ENCODE data around the gene DMKN. TPM values are rescaled to one million over a fixed set of nuclear protein-coding genes. Genes with fewer than 3 reads are reported as not detected.
A peak's percentile ranks its signal among the peaks of the same experiment; 100 is the strongest.

The DMKN gene
- total RNA-seq, 4 donors from 2014 or later, result 2.7 to 18.1 (median 10.0) TPM

GRCh38 chr19:35507561-35507960 is 5.9 kb downstream of the DMKN start:
- no peak overlapping the region for H3K27ac ChIP-seq
- H3K36me3 ChIP-seq, result no peaks in the 10 kb centered on the region
- DNase-seq, result no peak
- peaks cover 0 to 20% (median 9%) of the 10 kb centered on the region in 4 donors for H3K4me1 ChIP-seq
- TF ChIP-seq POLR2A (IDR thresholded peaks at IDR 0.05), result no peak
- TF ChIP-seq CTCF (IDR thresholded peaks at IDR 0.05), result no peak
- TF ChIP-seq EP300 (IDR thresholded peaks at IDR 0.05; ENCODE audit: low read depth), result no peak
- TF ChIP-seq POLR2AphosphoS5 (IDR thresholded peaks at IDR 0.05), result no peak
- WGBS, 2 donors (ENCODE audit: low coverage in 1 of 2), result 84% methylated on average over 11 of the region's 11 CpGs; no CpG with 5 or more reads in 1 of the 2 donors
- in situ Hi-C loops (cut with MboI; ENCODE audit: low pct_ligation_motif_present in 1 of 4, low pct_unique_long_range_greater_than_20kb in 1 of 4, low sequenced_read_pairs in 3 of 4), result no loop called here
- H3K4me3 ChIP-seq, result no peak overlapping the region
- peaks cover 47% of the 10 kb centered on the region for H3K27me3 ChIP-seq
- intact Hi-C loops (cut with DNase I; ENCODE audit: low total_unique reads), result no loop called here
- no peaks in the 10 kb centered on the region for H3K9me3 ChIP-seq

DNA sequence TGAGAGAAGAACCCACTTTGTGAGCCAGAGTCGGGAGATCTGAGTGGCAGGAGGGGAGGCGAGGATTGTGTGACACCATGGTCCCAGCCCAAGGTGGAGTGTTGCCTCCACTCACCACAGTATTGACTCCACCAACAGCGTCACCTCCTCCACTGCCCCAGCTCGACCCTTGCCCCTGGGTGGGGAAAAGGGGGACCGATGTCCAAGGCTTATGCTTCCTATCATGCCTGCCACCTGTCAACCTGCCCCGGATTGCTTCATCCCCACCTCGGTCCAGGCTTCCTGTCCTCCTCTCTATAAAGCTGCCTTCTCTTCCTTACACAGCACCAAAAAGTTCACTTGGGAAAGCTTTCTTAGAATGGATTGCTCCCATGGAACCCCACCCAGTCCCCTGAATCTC is 7.4 kb downstream of the DMKN start:
- Histone ChIP-seq H3K27ac (no peak overlapping the region), H3K27me3 (peaks cover 32% of the 10 kb centered on the region), H3K36me3 (no peaks in the 10 kb centered on the region), H3K4me1 (peaks cover 0 to 20% (median 9%) of the 10 kb centered on the region in 4 donors), H3K9me3 (no peaks in the 10 kb centered on the region), H3K4me3 (no peak overlapping the region)
- WGBS, 2 donors (ENCODE audit: low coverage in 1 of 2), result 77% methylated on average over 7 of the region's 7 CpGs; no CpG with 5 or more reads in 1 of the 2 donors
- in situ Hi-C loops (cut with MboI; ENCODE audit: low pct_ligation_motif_present in 1 of 4, low pct_unique_long_range_greater_than_20kb in 1 of 4, low sequenced_read_pairs in 3 of 4) (no loop called here), intact Hi-C loops (cut with DNase I; ENCODE audit: low total_unique reads) (no loop called here)
- DNase-seq, result no peak
- TF ChIP-seq CTCF (IDR thresholded peaks at IDR 0.05) (no peak), POLR2AphosphoS5 (IDR thresholded peaks at IDR 0.05) (no peak), POLR2A (IDR thresholded peaks at IDR 0.05) (no peak), EP300 (IDR thresholded peaks at IDR 0.05; ENCODE audit: low read depth) (no peak)

GRCh38 chr19:35502751-35503150 is 10.7 kb downstream of the DMKN start:
- in situ Hi-C loops (cut with MboI; ENCODE audit: low pct_ligation_motif_present in 1 of 4, low pct_unique_long_range_greater_than_20kb in 1 of 4, low sequenced_read_pairs in 3 of 4) (no loop called here), intact Hi-C loops (cut with DNase I; ENCODE audit: low total_unique reads) (no loop called here)
- TF ChIP-seq POLR2A (IDR thresholded peaks at IDR 0.05) (no peak), CTCF (IDR thresholded peaks at IDR 0.05) (no peak), EP300 (IDR thresholded peaks at IDR 0.05; ENCODE audit: low read depth) (no peak)
- Histone ChIP-seq H3K27me3 (peaks cover under 1% of the 10 kb centered on the region), H3K9me3 (no peaks in the 10 kb centered on the region), H3K4me3 (no peak overlapping the region), H3K4me1 (no peaks in the 10 kb centered on the region), H3K36me3 (no peaks in the 10 kb centered on the region), H3K27ac (no peak overlapping the region)
- WGBS, 2 donors (ENCODE audit: low coverage in 1 of 2), result 93% methylated on average over 4 of the region's 4 CpGs; no CpG with 5 or more reads in 1 of the 2 donors
- DNase-seq, result no peak

- no peaks in the 10 kb centered on the region for H3K27me3 ChIP-seq
Measured at GRCh38 chr19:35501684-35502083, 11.8 kb downstream of the DMKN start.

More at GRCh38 chr19:35501684-35502083, 11.8 kb downstream of the DMKN start:
- no peak for TF ChIP-seq POLR2AphosphoS5 (IDR thresholded peaks at IDR 0.05)
- no peak for TF ChIP-seq POLR2A (IDR thresholded peaks at IDR 0.05)
- TF ChIP-seq EP300 (IDR thresholded peaks at IDR 0.05; ENCODE audit: low read depth), result no peak
- TF ChIP-seq CTCF (IDR thresholded peaks at IDR 0.05), result no peak
- no peaks in the 10 kb centered on the region for H3K4me1 ChIP-seq
- intact Hi-C loops (cut with DNase I; ENCODE audit: low total_unique reads) (no loop called here), in situ Hi-C loops (cut with MboI; ENCODE audit: low pct_ligation_motif_present in 1 of 4, low pct_unique_long_range_greater_than_20kb in 1 of 4, low sequenced_read_pairs in 3 of 4) (no loop called here)
- WGBS, 2 donors (ENCODE audit: low coverage in 1 of 2), result 73 to 78% methylated on average over 8 to 15 of the region's 15 CpGs
- H3K36me3 ChIP-seq, result no peaks in the 10 kb centered on the region
- H3K4me3 ChIP-seq, result no peak overlapping the region
- DNase-seq, result peak; percentile 21
- no peak overlapping the region for H3K27ac ChIP-seq
- H3K9me3 ChIP-seq, result no peaks in the 10 kb centered on the region

All from transverse colon (tissue), 4 donors.